HepG2 (cell line): ENCODE measurements around the gene ACTN4. TPM values are rescaled to one million over a fixed set of nuclear protein-coding genes. Genes with fewer than 3 reads are reported as not detected.

ENCODE experiments used
- AGO2 ChIP-seq: fragments of 200-400 bp; formaldehyde crosslinking; optimal IDR thresholded peaks from 2 replicates; pipeline ENCODE3; 2017; ENCODE audit warnings: mild to moderate bottlenecking, low read depth, low read length, moderate library complexity
- FOXA1 ChIP-seq, 2 experiments: fragments of 450-650 bp in 1 of 2; sonication (generic) in 1 of 2; formaldehyde crosslinking in 1 of 2; IDR thresholded peaks; 2 replicates each; pipeline versions ENCODE4 v1.4.0 to v1.6.1; 2016 to 2020; ENCODE audit warnings: missing genetic modification reagents in 1 of 2
- GATAD2A ChIP-seq: IDR thresholded peaks from 2 replicates; pipeline ENCODE4 v1.6.1; 2016
- GFI1 ChIP-seq: sonication (generic); formaldehyde crosslinking; IDR thresholded peaks from 2 replicates; pipeline ENCODE4 v1.5.0; 2020; ENCODE audit warnings: missing genetic modification reagents, mild to moderate bottlenecking, borderline replicate concordance
- MED1 ChIP-seq: sonication (generic); formaldehyde crosslinking; IDR thresholded peaks from 2 replicates; pipeline ENCODE4 v1.4.0; 2020; ENCODE audit warnings: missing genetic modification reagents
- MEIS2 ChIP-seq: sonication (generic); formaldehyde crosslinking; IDR thresholded peaks from 2 replicates; pipeline ENCODE4 v1.9.0; 2021; ENCODE audit warnings: mild to moderate bottlenecking, missing genetic modification reagents
- MYNN ChIP-seq: sonication (generic); formaldehyde crosslinking; IDR thresholded peaks from 2 replicates; pipeline ENCODE4 v1.4.0; 2020; ENCODE audit warnings: mild to moderate bottlenecking, low read depth, missing genetic modification reagents
- REXO4 ChIP-seq: sonication (generic); formaldehyde crosslinking; IDR thresholded peaks from 2 replicates; pipeline ENCODE4 v1.8.0; 2022; ENCODE audit warnings: missing genetic modification reagents, mild to moderate bottlenecking, borderline replicate concordance
- SAP130 ChIP-seq: IDR thresholded peaks from 2 replicates; pipeline ENCODE4 v1.6.1; 2016; ENCODE audit warnings: low read depth
- TARDBP ChIP-seq: sonication (generic); formaldehyde crosslinking; IDR thresholded peaks from 2 replicates; pipeline ENCODE4 v1.8.0; 2022; ENCODE audit warnings: mild to moderate bottlenecking, missing genetic modification reagents
- ZC3H13 ChIP-seq: sonication (generic); formaldehyde crosslinking; IDR thresholded peaks from 2 replicates; pipeline ENCODE4 v1.8.1; 2023; ENCODE audit warnings: mild to moderate bottlenecking, missing genetic modification reagents, moderate library complexity
- ZKSCAN5 ChIP-seq: sonication (generic); formaldehyde crosslinking; IDR thresholded peaks from 2 replicates; pipeline ENCODE4 v1.5.1; 2020; ENCODE audit warnings: mild to moderate bottlenecking, missing genetic modification reagents
- ZNF20 ChIP-seq: sonication (generic); formaldehyde crosslinking; IDR thresholded peaks from 2 replicates; pipeline ENCODE4 v1.4.0; 2020; ENCODE audit warnings: mild to moderate bottlenecking, moderate library complexity, missing genetic modification reagents
- ZNF205 ChIP-seq: IDR thresholded peaks from 2 replicates; pipeline ENCODE4 v1.6.1; 2018; ENCODE audit warnings: missing biosample characterization, missing genetic modification reagents
- ZNF24 ChIP-seq: fragments of 450-650 bp; IDR thresholded peaks from 2 replicates; pipeline ENCODE4 v1.6.1; 2017; ENCODE audit warnings: antibody characterized with exemption, mild to moderate bottlenecking
- ZNF282 ChIP-seq: fragments of 450-650 bp; IDR thresholded peaks from 2 replicates; pipeline ENCODE4 v1.6.1; 2018; ENCODE audit not compliant: partially characterized antibody
- ZNF292 ChIP-seq: sonication (generic); formaldehyde crosslinking; IDR thresholded peaks from 2 replicates; pipeline ENCODE4 v1.8.1; 2022; ENCODE audit warnings: mild to moderate bottlenecking, low read depth, missing genetic modification reagents, borderline replicate concordance
- ZNF296 ChIP-seq: sonication (generic); formaldehyde crosslinking; conservative IDR thresholded peaks from 2 replicates; pipeline ENCODE4 v1.5.0; 2020; ENCODE audit warnings: mild to moderate bottlenecking, missing genetic modification reagents
- ZNF30 ChIP-seq: sonication (generic); formaldehyde crosslinking; IDR thresholded peaks from 2 replicates; pipeline ENCODE4 v1.5.0; 2020; ENCODE audit warnings: mild to moderate bottlenecking, missing genetic modification reagents
- ZNF432 ChIP-seq: sonication (generic); formaldehyde crosslinking; IDR thresholded peaks from 2 replicates; pipeline ENCODE4 v1.5.0; 2020; ENCODE audit warnings: missing genetic modification reagents, mild to moderate bottlenecking, borderline replicate concordance
- ZNF44 ChIP-seq: sonication (generic); formaldehyde crosslinking; IDR thresholded peaks from 2 replicates; pipeline ENCODE4 v1.5.1; 2020; ENCODE audit warnings: mild to moderate bottlenecking, missing genetic modification reagents
- ZNF616 ChIP-seq: sonication (generic); formaldehyde crosslinking; IDR thresholded peaks from 2 replicates; pipeline ENCODE4 v1.5.0; 2020; ENCODE audit warnings: low read depth, mild to moderate bottlenecking, missing genetic modification reagents
- ZSCAN12 ChIP-seq: sonication (generic); formaldehyde crosslinking; IDR thresholded peaks from 2 replicates; pipeline ENCODE4 v1.9.0; 2021; ENCODE audit warnings: mild to moderate bottlenecking, missing genetic modification reagents
- polyA plus RNA-seq, 8 experiments: library from polyadenylated mRNA; depleted of rRNA in 3 of 8; stranded (reverse) in 7 of 8; unstranded in 1 of 8; fragments of >200 nt; fragmentation: Illumina TruSeq in 4 of 8; extraction: Trizol in 4 of 8; gene quantifications; 2 replicates each; pipeline versions ENCODE4 v1.2.1 to v1.2.3, GENCODE V29; 2011 to 2016; ENCODE audit warnings: low read depth in 4 of 8, missing spikeins in 1 of 8, mixed read lengths in 1 of 8; ENCODE audit not compliant: insufficient read depth in 1 of 8
- total RNA-seq, 5 experiments: library from RNA; depleted of rRNA; stranded (reverse); fragments of >200 nt; fragmentation: Illumina TruSeq; extraction: Trizol; gene quantifications; 2 replicates each; pipeline ENCODE4 v1.2.3, GENCODE V29; 2016; ENCODE audit warnings: low read depth in 1 of 5
- TF ChIP-seq, protein P1 (sequence below): IDR thresholded peaks from 2 replicates; pipeline ENCODE4 v1.6.1; 2016; ENCODE audit warnings: low read depth
- TF ChIP-seq, protein P2 (sequence below): sonication (generic); formaldehyde crosslinking; IDR thresholded peaks from 2 replicates; pipeline ENCODE4 v1.4.0; 2020; ENCODE audit warnings: mild to moderate bottlenecking, missing genetic modification reagents, borderline replicate concordance
- TF ChIP-seq, protein P3 (sequence below): IDR thresholded peaks from 2 replicates; pipeline ENCODE4 v1.6.1; 2016; ENCODE audit warnings: missing genetic modification reagents, missing compliant biosample characterization
- TF ChIP-seq, protein P4 (sequence below): IDR thresholded peaks from 2 replicates; pipeline ENCODE4 v1.6.1; 2016

The ACTN4 gene
- total and polyA plus RNA-seq, 2 of the 13 experiments (the other 11 are each of a cell fraction or from before 2014, with no cell fraction given): 171 to 192 TPM

DNA sequence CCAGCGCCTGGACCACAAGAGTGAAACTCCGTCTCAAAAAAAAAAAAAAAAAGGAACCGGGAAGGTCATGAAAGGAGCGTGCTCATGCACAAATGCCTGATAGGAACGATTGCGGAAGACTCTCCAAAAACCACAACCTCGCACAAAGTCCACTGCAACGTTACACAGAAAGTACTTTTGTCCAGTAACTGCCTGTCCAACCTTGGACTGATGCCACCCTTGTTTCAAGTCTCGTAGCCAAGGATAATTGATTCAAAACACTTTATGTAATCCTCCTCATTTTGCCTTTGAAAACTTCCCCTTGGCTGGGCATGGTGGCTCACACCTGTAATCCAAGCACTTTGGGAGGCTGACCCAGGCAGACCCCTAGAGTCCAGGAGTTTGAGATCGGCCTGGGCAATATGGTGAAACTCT is 112.1 kb downstream of the ACTN4 start (continued):
- no peak for TF ChIP-seq ZNF20 (CRISPR knock-in tag)
- TF ChIP-seq GFI1 (CRISPR knock-in tag): peak; percentile 86
- TF ChIP-seq MYNN (CRISPR knock-in tag): no peak
- TF ChIP-seq ZNF282: no peak
- TF ChIP-seq FOXA1 (IDR thresholded peaks at IDR 0.05): no peak
- peak; percentile 65; the same call in 1 of the 2 replicates for TF ChIP-seq FOXA1 (CRISPR knock-in tag; IDR thresholded peaks at IDR 0.05)
- TF ChIP-seq, protein P1, sequence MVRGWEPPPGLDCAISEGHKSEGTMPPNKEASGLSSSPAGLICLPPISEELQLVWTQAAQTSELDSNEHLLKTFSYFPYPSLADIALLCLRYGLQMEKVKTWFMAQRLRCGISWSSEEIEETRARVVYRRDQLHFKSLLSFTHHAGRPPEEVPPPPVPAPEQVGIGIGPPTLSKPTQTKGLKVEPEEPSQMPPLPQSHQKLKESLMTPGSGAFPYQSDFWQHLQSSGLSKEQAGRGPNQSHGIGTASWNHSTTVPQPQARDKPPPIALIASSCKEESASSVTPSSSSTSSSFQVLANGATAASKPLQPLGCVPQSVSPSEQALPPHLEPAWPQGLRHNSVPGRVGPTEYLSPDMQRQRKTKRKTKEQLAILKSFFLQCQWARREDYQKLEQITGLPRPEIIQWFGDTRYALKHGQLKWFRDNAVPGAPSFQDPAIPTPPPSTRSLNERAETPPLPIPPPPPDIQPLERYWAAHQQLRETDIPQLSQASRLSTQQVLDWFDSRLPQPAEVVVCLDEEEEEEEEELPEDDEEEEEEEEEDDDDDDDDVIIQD (CRISPR knock-in tag): peak; percentile 71; the same call in 1 of the 2 replicates
- TF ChIP-seq ZSCAN12: no peak
- peak; percentile 96 for TF ChIP-seq TARDBP
- TF ChIP-seq SAP130 (CRISPR knock-in tag): peak; percentile 85
- TF ChIP-seq ZKSCAN5 (CRISPR knock-in tag): no peak
- no peak for TF ChIP-seq ZNF44 (CRISPR knock-in tag)
- TF ChIP-seq ZNF296 (CRISPR knock-in tag): no peak
- TF ChIP-seq, protein P2, sequence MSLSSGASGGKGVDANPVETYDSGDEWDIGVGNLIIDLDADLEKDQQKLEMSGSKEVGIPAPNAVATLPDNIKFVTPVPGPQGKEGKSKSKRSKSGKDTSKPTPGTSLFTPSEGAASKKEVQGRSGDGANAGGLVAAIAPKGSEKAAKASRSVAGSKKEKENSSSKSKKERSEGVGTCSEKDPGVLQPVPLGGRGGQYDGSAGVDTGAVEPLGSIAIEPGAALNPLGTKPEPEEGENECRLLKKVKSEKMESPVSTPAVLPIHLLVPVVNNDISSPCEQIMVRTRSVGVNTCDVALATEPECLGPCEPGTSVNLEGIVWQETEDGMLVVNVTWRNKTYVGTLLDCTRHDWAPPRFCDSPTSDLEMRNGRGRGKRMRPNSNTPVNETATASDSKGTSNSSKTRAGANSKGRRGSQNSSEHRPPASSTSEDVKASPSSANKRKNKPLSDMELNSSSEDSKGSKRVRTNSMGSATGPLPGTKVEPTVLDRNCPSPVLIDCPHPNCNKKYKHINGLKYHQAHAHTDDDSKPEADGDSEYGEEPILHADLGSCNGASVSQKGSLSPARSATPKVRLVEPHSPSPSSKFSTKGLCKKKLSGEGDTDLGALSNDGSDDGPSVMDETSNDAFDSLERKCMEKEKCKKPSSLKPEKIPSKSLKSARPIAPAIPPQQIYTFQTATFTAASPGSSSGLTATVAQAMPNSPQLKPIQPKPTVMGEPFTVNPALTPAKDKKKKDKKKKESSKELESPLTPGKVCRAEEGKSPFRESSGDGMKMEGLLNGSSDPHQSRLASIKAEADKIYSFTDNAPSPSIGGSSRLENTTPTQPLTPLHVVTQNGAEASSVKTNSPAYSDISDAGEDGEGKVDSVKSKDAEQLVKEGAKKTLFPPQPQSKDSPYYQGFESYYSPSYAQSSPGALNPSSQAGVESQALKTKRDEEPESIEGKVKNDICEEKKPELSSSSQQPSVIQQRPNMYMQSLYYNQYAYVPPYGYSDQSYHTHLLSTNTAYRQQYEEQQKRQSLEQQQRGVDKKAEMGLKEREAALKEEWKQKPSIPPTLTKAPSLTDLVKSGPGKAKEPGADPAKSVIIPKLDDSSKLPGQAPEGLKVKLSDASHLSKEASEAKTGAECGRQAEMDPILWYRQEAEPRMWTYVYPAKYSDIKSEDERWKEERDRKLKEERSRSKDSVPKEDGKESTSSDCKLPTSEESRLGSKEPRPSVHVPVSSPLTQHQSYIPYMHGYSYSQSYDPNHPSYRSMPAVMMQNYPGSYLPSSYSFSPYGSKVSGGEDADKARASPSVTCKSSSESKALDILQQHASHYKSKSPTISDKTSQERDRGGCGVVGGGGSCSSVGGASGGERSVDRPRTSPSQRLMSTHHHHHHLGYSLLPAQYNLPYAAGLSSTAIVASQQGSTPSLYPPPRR (CRISPR knock-in tag): peak; percentile 69
- TF ChIP-seq ZNF292 (CRISPR knock-in tag): peak; percentile 36; the same call in 1 of the 2 replicates
- TF ChIP-seq REXO4 (CRISPR knock-in tag): no peak
- no peak for TF ChIP-seq ZNF432
- TF ChIP-seq, protein P3, sequence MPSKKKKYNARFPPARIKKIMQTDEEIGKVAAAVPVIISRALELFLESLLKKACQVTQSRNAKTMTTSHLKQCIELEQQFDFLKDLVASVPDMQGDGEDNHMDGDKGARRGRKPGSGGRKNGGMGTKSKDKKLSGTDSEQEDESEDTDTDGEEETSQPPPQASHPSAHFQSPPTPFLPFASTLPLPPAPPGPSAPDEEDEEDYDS (CRISPR knock-in tag): peak; percentile 69
- TF ChIP-seq, protein P4, sequence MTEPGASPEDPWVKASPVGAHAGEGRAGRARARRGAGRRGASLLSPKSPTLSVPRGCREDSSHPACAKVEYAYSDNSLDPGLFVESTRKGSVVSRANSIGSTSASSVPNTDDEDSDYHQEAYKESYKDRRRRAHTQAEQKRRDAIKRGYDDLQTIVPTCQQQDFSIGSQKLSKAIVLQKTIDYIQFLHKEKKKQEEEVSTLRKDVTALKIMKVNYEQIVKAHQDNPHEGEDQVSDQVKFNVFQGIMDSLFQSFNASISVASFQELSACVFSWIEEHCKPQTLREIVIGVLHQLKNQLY (CRISPR knock-in tag): peak; percentile 91
- TF ChIP-seq ZNF30: no peak
- TF ChIP-seq ZNF24: no peak
- TF ChIP-seq GATAD2A (CRISPR knock-in tag): peak; percentile 95
- no peak for TF ChIP-seq ZNF205
- peak; percentile 98 for TF ChIP-seq MED1
- TF ChIP-seq MEIS2 (CRISPR knock-in tag): peak; percentile 70; the same call in 1 of the 2 replicates
- TF ChIP-seq ZNF616 (CRISPR knock-in tag): no peak
- no peak for TF ChIP-seq AGO2
- TF ChIP-seq ZC3H13: no peak
